Renal pelvis (tissue), 4 donors: ENCODE results near the gene GET3. TPM values are rescaled to one million over a fixed set of nuclear protein-coding genes. Genes with fewer than 3 reads are reported as not detected.
"Not testable (repeated sequence)": the region's sequence is repeated elsewhere in the genome, so short reads cannot be mapped to it uniquely, and the experiment has no call there.

Experiments used
- DNase-seq: peaks from one replicate; pipeline ENCODE4 v3.0.0-alpha.2; 2013
- polyA plus RNA-seq, 3 donors: library from polyadenylated mRNA; unstranded; fragments of 120-200 nt; gene quantifications; one replicate each; pipeline ENCODE4 v1.2.1, GENCODE V29; 2013; ENCODE audit not compliant: insufficient read length in 3 of 3

The GET3 gene
- polyA plus RNA-seq, 3 donors, result 86.8 to 98.0 (median 91.7) TPM

DNA sequence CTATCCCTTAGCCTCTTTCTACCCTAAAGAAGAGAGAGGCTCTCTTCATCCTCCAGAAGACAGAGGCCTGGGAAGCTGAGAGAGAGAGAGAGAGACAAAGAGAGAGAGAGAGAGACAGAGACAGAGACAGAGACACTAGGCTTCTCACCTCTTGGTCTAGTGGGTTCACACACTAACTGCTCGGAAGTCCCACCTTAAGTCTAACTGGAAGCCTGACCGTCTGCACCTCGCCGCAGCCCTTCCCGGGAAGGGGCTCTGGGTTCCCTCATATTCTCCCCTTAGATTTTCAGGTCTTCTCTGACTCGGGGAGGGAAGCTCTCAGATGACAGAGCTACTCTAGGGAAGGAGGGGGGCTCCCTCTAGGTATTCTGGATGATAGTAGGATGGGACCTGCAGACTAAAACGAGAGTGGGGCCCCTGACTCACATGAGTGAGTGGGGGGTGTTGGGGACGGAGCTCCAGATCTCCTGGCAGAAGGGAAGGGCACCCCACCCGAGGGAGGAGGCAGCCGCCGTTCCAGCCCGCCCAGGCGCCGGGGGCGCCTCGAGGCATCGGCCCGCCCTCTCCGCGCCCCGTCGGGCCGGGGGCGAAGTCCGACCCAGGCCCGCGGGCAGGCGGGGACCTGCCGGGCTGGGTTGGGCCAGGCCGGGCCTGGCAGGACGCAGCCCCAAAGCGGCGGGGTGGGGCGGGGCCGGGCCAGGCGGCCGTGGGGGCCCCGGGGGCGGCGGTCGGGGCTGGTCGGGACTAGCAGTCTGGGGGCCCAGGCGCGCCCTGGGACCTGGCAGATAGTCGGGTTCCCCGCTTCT lies 52.0 kb downstream of the GET3 start:
- no peak for DNase-seq

DNA sequence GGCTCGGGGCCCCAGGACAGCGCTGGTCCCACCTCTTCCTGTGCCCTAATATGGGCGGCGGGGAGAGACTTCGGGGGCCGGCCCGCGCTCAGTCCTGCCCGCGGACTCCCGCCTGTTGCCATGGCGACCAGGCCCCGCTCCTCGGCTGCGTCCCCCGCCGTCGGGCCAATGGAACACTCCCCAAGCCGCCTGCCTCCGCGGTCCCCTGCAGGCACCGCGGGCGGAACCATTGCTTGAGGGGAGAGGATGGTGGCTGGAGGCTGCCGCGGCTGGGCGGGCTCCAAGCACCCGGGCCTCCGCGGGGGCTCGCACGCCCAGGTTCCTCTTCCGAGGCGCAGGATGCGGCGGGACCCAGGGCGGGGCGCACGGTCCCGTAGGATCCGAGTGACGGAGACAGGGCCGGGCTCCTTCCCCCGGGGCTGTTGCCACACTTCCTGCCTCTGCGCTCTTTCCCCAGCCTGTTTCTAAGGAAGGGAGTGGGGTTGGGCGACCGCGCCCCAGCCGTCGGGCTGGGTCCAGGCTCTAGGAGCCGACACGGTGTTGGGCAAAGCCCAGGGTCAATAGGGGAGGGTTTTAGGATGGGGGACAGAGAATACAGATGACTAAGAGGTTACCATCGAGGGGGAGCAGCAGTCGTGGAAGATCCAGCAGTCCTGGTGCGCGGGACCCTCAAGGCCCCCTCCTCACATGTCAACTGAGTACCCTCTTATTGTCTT lies 52.8 kb downstream of the GET3 start:
- DNase-seq, result peak; percentile 95

DNA sequence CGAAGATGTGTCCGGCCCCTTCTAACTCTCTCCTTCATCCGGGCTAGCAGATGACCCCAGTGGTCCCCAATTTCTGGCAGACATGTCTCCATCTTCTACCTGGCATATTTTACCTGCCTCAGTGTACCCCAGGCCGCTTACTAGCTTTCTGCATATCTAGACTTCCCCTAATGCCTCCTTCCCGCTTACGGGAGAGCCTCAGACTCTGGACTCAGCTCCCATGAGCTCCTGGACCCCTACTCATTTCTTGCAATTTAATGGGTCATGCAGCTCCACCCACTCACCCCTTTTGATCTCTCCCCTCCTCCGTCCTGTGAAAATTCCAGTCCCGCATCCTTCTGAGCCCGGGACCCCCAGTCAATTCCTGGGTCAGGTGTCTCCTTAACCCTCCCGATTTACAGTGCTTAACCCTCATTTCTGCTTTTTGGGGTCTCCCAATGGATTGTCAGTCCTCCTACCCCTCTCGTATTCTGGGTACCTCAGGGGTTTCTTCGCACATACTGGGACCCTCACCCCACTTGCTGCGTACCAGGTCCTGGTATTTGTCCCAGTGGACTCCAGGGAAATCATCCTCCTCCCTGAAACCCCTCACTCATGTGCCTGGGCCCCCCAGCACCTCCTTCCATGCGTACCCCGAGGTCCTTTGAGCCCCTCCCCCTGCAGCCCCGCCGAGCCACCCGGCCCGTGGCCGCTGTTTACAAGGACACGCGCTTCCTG lies 53.5 kb downstream of the GET3 start:
- no peak for DNase-seq

DNA sequence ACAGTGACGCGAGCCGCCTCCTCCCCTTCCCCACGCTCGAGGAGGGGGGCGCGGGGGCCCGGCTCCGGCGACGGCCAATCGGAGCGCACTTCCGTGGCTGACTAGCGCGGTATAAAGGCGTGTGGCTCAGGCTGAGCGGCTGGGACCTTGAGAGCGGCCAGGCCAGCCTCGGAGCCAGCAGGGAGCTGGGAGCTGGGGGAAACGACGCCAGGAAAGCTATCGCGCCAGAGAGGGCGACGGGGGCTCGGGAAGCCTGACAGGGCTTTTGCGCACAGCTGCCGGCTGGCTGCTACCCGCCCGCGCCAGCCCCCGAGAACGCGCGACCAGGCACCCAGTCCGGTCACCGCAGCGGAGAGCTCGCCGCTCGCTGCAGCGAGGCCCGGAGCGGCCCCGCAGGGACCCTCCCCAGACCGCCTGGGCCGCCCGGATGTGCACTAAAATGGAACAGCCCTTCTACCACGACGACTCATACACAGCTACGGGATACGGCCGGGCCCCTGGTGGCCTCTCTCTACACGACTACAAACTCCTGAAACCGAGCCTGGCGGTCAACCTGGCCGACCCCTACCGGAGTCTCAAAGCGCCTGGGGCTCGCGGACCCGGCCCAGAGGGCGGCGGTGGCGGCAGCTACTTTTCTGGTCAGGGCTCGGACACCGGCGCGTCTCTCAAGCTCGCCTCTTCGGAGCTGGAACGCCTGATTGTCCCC lies 54.2 kb downstream of the GET3 start, which contains the start of gene JUNB:
JUNB (plus strand) TSS at position 142 of the 706 bp plus-strand sequence; CDS start at position 428, 286 bp downstream.
- DNase-seq, result peak; percentile 95

DNA sequence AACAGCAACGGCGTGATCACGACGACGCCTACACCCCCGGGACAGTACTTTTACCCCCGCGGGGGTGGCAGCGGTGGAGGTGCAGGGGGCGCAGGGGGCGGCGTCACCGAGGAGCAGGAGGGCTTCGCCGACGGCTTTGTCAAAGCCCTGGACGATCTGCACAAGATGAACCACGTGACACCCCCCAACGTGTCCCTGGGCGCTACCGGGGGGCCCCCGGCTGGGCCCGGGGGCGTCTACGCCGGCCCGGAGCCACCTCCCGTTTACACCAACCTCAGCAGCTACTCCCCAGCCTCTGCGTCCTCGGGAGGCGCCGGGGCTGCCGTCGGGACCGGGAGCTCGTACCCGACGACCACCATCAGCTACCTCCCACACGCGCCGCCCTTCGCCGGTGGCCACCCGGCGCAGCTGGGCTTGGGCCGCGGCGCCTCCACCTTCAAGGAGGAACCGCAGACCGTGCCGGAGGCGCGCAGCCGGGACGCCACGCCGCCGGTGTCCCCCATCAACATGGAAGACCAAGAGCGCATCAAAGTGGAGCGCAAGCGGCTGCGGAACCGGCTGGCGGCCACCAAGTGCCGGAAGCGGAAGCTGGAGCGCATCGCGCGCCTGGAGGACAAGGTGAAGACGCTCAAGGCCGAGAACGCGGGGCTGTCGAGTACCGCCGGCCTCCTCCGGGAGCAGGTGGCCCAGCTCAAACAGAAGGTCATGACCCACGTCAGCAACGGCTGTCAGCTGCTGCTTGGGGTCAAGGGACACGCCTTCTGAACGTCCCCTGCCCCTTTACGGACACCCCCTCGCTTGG lies 55.0 kb downstream of the GET3 start:
- no peak for DNase-seq

DNA sequence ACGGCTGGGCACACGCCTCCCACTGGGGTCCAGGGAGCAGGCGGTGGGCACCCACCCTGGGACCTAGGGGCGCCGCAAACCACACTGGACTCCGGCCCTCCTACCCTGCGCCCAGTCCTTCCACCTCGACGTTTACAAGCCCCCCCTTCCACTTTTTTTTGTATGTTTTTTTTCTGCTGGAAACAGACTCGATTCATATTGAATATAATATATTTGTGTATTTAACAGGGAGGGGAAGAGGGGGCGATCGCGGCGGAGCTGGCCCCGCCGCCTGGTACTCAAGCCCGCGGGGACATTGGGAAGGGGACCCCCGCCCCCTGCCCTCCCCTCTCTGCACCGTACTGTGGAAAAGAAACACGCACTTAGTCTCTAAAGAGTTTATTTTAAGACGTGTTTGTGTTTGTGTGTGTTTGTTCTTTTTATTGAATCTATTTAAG lies 55.6 kb downstream of the GET3 start:
- DNase-seq, result no peak

DNA sequence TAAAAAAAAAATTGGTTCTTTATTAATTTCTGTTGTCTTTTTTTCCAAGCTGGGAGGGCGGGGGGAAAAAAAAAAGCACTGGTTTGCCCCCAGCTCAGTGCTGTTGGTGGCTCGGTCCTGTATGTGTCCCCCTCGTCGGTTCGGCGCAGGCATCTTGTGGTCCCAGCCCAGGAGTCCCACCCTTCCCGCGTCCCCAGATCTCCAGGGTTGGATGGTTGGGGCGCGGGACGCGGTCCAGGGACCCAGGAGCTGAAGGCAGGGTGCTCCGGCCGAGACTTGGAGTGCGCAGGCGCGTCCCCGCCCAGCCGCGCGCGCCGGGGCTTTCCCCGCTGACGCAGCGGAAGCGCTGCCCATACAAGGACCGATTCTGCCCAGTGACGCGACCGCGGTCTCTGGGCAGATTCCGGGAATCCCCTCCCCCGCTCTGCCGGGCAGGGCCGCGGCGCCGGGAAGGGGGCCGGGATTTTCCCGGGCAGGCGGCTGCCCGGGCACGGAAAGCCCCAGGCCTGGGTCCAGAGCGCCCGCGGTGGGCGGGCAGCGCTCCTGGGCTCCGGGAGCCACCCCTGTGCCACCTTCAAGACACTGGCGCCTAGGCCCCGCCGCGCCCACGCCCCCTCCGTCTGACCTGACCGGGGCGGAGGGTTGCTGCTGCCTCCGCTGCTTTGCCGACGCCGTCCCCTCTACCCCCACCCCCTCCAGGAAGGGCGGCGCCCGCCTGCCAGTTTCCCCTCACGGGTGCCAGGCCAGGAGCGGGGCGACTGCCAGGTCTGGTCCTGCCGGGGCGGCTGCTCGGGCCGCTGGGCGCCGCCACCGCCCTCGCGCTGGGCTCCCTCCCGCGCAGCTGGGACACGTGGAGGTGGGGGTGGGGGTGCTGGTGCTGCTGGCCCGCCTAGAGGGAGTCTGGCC lies 56.2 kb downstream of the GET3 start:
- peak; percentile 93 for DNase-seq

DNA sequence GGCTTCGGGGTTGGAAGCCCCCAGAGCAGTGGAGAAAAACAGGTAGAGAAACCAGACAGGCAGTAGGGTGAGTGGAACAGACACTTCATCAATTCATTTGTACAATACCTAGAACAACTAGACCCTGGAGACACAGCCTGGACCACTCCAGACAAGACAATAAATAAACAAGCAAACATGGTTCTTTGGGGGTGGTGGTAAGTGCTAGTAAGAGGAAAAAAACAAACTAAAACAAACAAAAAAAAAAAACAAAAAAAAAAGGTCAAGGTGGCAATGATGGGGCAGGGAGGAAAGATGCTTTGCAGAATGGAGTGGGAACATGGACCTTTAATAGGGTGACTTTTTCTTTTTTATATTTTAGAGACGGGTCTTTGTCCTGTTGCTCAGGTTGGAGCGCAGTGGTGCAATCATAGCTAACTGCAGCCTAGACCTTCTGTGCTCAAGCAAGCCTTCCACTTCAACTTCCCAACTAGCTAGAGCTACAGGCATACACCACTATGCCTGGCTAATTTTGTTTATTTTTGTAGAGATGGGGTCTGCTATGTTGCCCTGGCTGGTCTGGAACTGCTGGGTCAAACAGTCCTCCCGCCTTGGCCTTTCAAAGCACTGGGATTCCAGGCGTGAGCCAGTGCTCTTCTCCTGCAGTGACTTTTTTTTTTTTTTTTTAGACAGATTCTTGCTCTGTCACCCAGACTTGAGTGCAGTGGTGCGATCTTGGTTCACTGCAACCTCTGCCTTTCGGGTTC lies 57.1 kb downstream of the GET3 start:
- no peak for DNase-seq

DNA sequence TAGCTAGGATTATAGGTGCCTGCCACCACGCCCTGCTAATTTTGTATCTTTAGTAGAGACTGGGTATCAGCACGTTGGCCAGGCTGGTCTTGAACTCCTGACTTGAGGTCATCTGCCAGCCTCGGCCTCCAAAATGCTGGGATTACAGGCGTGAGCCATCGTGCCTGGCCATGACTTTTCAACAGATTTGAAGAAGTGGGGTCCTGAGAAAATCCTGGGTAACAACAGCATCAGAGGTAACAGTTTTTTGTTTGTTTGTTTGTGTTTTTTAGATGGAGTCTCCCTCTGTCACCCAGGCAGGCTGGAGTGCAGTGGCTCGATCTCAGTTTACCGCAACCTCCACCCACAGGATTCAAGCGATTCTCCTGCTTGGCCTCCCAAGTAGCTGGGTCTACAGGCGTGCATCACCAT lies 57.7 kb downstream of the GET3 start:
- no peak for DNase-seq

DNA sequence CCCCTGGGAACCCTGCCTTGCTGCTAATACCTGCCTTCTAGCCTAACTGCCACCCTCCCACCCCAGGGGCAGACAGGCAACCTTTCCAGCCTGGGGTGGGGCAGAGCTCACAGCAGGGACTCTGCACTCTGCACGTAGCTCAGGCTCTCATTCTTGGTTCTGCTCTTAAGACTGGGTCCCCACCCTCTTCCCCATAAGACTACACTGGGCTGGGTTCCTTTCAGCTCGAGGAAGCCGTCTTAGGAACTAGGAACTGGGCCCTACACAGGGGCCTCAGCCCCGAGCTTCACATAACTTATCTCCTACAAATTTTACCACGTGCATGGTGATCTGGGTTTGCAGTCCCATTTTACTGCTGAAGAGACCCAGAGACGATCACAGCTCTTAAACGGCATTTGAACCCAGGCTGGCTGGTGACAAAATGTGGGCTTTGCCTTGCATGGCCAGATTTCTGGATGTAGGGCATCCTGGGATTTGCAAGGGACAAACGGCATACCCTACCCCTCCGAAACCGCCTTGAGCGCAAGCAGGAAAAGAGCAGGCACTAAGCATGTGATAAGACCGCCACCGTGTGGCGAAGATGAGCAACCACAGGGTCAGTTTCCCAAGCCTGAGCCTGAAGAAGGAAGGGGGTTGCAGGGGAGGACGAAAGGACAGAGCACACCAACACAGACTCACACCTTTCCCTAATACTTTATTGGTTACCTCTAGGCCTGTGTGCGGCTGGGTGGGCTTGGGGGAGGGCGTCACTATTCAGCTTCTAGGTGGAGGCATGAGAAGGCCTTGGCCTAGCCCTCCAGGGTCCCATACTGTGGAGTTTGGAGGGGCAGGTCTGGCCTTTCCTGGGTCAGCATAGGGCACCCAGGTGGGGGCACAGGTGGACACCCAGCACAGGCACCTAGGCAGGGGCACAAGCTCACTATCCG lies 59.1 kb downstream of the GET3 start:
- DNase-seq, result no peak

DNA sequence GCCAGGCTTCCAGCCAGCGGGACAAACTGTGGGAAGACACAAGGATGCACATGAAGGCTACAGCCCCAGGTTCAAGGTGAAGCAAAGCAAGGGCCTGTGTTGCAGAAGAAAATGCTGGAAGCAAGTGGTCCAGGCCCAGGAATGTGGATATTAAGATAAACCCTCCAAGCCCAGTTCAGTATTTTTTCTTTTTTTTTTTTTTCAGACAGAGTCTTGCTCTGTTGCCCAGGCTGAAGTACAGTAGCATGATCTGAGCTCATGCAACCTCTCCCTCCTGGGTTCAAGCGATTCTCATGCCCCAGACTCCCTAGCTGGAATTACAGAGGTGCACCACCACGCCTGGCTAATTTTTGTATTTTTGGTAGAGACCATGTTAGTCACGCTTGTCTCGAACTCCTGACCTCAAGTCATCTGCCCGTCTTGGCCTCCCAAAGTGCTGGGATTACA lies 59.9 kb downstream of the GET3 start:
- no peak for DNase-seq

DNA sequence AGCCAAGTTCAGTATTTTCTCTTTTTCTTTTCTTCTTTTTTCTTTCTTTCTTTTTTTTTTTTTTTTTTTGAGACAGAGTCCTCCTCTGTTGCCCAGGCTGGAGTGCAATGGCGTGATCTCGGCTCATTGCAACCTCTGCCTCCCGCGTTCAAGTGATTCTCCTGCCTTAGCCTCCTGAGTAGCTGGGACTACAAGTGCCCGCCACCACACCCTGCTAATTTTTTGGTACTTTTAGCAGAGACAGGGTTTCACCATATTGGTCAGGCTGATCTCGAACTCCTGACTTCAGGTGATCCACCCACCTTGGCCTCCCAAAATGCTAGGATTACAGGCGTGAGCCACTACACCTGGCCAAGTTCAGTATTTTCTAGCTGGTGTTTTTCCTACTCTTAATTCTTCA lies 60.3 kb downstream of the GET3 start:
- DNase-seq, result not testable (repeated sequence)

Other genes starting within 250 kb of the GET3 start
- gene ZNF564, start 186.0 kb upstream of the GET3 start, polyA plus RNA-seq, result 10 to 100 TPM; 12.0 to 13.6 (median 12.7) TPM
- gene ZNF490, start 126.7 kb upstream of the GET3 start, polyA plus RNA-seq, result 1 to 10 TPM; 4.2 to 5.8 (median 5.6) TPM
- gene ZNF791, start 126.6 kb upstream of the GET3 start, polyA plus RNA-seq, result 10 to 100 TPM; 14.8 to 26.2 (median 22.0) TPM
- gene MAN2B1, start 70.8 kb upstream of the GET3 start, polyA plus RNA-seq, result 10 to 100 TPM; 31.3 to 41.3 (median 37.8) TPM
- gene WDR83, start 70.7 kb upstream of the GET3 start, polyA plus RNA-seq, result 10 to 100 TPM; 19.7 to 27.9 (median 27.8) TPM
- gene DHPS, start 55.6 kb upstream of the GET3 start, polyA plus RNA-seq, result 10 to 100 TPM; 83.0 to 91.7 (median 87.7) TPM
- under 1 TPM in 2 of 3 donors, not detected in 1; 0.28 to 0.68 TPM for gene GNG14, start 49.5 kb upstream of the GET3 start, polyA plus RNA-seq
- gene FBXW9, start 40.9 kb upstream of the GET3 start, polyA plus RNA-seq, result 10 to 100 TPM; 16.6 to 18.9 (median 18.3) TPM
- gene TNPO2, start 13.6 kb upstream of the GET3 start, polyA plus RNA-seq, result 10 to 100 TPM; 73.6 to 96.4 (median 81.7) TPM
- gene TRIR, start 2.8 kb upstream of the GET3 start, polyA plus RNA-seq, result 100 to 1,000 TPM; 172 to 217 (median 201) TPM
- under 1 TPM in 1 of 3 donors, not detected in 2; 0.15 TPM for gene BEST2, start 14.3 kb downstream of the GET3 start, polyA plus RNA-seq
- 10 to 100 TPM; 48.8 to 89.5 (median 81.1) TPM for gene HOOK2, start 38.1 kb downstream of the GET3 start, polyA plus RNA-seq
- gene JUNB, start 54.0 kb downstream of the GET3 start, polyA plus RNA-seq, result 10 to 100 TPM; 19.6 to 28.7 (median 20.5) TPM
- 100 to 1,000 TPM; 303 to 365 (median 345) TPM for gene PRDX2, start 64.3 kb downstream of the GET3 start, polyA plus RNA-seq
- 1 to 10 TPM; 4.4 to 5.8 (median 5.8) TPM for gene THSD8, start 64.6 kb downstream of the GET3 start, polyA plus RNA-seq
- 10 to 100 TPM; 28.8 to 48.4 (median 46.0) TPM for gene RNASEH2A, start 69.1 kb downstream of the GET3 start, polyA plus RNA-seq
- gene RTBDN, start 97.1 kb downstream of the GET3 start, polyA plus RNA-seq, result not detected
- gene MAST1, start 101.0 kb downstream of the GET3 start, polyA plus RNA-seq, result 1 to 10 TPM; 1.1 to 1.4 (median 1.3) TPM
- 10 to 100 TPM in 1 of 3 donors, 1 to 10 TPM in 2; 8.1 to 11.1 (median 9.1) TPM for gene DNASE2, start 144.0 kb downstream of the GET3 start, polyA plus RNA-seq
- gene KLF1, start 149.7 kb downstream of the GET3 start, polyA plus RNA-seq, result under 1 TPM; 0.20 to 0.46 (median 0.45) TPM
- gene GCDH, start 153.7 kb downstream of the GET3 start, polyA plus RNA-seq, result 10 to 100 TPM; 33.9 to 42.9 (median 36.7) TPM
- 1 to 10 TPM; 2.4 to 6.2 (median 5.5) TPM for gene SYCE2, start 181.8 kb downstream of the GET3 start, polyA plus RNA-seq
- gene FARSA, start 196.2 kb downstream of the GET3 start, polyA plus RNA-seq, result 10 to 100 TPM; 54.6 to 65.4 (median 62.1) TPM
- 1,000 to 10,000 TPM in 1 of 3 donors, 100 to 1,000 TPM in 2; 860 to 1,005 (median 871) TPM for gene CALR, start 201.1 kb downstream of the GET3 start, polyA plus RNA-seq
- 10 to 100 TPM; 81.0 to 92.7 (median 89.6) TPM for gene RAD23A, start 208.4 kb downstream of the GET3 start, polyA plus RNA-seq
- 10 to 100 TPM; 36.2 to 54.7 (median 42.6) TPM for gene GADD45GIP1, start 219.7 kb downstream of the GET3 start, polyA plus RNA-seq
- gene DAND5, start 232.1 kb downstream of the GET3 start, polyA plus RNA-seq, result under 1 TPM; 0.06 to 0.22 (median 0.19) TPM